Transverse colon (tissue), 4 donors: ENCODE results near the gene CYP11A1.

Experiments used
- POLR2A ChIP-seq: fragments of 450-650 bp; IDR thresholded peaks from one replicate; pipeline ENCODE4 v1.6.1; 2016; ENCODE audit warnings: antibody characterized with exemption, mild to moderate bottlenecking, moderate library complexity
- POLR2AphosphoS5 ChIP-seq, 3 donors: sonication (generic); formaldehyde crosslinking; IDR thresholded peaks; one replicate each; pipeline ENCODE4 v1.6.1; 2016; ENCODE audit warnings: antibody characterized with exemption in 3 of 3
- TF ChIP-seq, protein P1 (sequence below), 5 experiments: fragments of 200-600 bp in 3 of 5; fragments of 450-650 bp in 2 of 5; sonication (generic) in 3 of 5; IDR thresholded peaks; 1 replicate in 2 of 5; 2 replicates in 3 of 5; pipeline ENCODE4 v1.5.1; 2016 to 2017; ENCODE audit warnings: antibody characterized with exemption in 5 of 5, inconsistent platforms in 3 of 5, mild to moderate bottlenecking in 2 of 5, moderate library complexity in 1 of 5

DNA sequence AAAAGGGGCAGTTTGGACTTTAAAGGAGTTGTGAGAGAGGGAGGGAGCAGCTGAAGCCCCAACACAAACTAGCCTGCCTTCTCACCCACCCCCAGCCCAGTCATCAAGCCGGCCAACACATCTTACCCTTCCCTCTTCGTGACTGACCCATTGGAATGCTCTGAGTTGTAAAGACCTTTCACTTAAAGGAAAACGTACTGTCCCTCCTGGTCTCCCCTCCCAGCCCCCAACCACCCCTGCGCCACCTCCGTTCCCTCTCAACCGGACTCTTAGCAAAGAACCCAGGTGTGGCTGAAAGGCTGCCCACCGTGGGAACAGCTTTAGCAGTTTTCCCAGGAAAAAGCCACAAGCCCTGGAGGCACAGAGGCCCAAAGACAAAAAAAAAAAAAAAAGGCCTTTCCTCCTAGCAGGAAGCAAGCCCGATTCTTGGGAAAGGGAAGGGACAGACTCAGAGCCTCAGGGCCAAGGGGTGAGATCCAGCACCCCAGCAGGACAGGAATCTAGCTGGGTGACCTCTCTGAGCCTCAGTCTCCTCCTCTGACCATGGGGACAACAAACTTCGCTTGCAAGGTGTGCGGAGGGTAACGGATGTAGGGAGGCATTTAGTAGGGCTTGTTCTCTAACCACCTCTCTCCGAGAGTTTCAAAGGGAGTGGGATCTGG is 2.4 kb downstream of the CYP11A1 start:
- TF ChIP-seq, protein P1, sequence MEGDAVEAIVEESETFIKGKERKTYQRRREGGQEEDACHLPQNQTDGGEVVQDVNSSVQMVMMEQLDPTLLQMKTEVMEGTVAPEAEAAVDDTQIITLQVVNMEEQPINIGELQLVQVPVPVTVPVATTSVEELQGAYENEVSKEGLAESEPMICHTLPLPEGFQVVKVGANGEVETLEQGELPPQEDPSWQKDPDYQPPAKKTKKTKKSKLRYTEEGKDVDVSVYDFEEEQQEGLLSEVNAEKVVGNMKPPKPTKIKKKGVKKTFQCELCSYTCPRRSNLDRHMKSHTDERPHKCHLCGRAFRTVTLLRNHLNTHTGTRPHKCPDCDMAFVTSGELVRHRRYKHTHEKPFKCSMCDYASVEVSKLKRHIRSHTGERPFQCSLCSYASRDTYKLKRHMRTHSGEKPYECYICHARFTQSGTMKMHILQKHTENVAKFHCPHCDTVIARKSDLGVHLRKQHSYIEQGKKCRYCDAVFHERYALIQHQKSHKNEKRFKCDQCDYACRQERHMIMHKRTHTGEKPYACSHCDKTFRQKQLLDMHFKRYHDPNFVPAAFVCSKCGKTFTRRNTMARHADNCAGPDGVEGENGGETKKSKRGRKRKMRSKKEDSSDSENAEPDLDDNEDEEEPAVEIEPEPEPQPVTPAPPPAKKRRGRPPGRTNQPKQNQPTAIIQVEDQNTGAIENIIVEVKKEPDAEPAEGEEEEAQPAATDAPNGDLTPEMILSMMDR (IDR thresholded peaks at IDR 0.05): no peak
- TF ChIP-seq POLR2A (no peak), POLR2AphosphoS5 (IDR thresholded peaks at IDR 0.05) (no peak)
